ENCODE measurements around the gene GTF3C4. TPM values are rescaled to one million over a fixed set of nuclear protein-coding genes. Genes with fewer than 3 reads are reported as not detected.

GTF3C4 gene
- total and polyA plus RNA-seq, 2 experiments from 2014 or later = 8.3 to 12.9 TPM

DNA sequence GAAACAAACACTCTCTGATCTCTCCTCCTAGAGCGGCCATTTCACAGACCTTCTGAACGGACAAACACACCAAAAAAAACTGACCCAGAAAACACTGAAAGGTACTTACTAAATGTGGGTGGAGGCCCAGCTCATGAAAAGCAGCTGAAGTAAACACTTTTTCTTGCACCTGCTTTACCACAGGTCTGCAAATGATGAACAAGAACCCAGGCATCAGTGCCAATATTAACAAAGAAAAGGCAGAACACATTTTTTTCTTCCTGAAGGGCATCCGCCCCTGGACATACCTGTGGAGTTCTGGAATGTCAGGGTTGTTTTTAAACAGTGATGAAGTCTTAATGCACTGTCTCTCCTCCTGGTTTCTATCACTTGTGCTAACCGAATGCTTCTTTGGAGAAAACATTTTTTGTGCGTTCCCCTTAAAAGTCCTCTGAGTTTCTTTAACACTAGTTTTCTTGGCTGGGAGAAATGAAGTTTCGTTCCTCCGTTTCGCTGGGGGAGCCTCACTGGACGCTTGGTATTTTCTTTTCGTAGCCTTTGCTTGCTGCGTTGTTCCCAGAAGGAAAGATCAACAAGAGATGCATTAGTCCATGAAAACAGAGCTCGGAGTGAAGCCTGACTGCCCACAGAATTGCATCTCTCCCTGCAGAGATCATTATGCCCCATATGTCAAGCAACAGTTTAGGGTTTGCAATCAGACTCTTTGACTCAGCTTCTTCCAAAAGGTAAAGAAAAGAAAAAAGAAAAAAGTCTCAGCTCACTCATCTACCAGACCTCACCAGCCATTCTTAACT is 7.9 kb upstream of the GTF3C4 start:
- TF ChIP-seq, protein P1, sequence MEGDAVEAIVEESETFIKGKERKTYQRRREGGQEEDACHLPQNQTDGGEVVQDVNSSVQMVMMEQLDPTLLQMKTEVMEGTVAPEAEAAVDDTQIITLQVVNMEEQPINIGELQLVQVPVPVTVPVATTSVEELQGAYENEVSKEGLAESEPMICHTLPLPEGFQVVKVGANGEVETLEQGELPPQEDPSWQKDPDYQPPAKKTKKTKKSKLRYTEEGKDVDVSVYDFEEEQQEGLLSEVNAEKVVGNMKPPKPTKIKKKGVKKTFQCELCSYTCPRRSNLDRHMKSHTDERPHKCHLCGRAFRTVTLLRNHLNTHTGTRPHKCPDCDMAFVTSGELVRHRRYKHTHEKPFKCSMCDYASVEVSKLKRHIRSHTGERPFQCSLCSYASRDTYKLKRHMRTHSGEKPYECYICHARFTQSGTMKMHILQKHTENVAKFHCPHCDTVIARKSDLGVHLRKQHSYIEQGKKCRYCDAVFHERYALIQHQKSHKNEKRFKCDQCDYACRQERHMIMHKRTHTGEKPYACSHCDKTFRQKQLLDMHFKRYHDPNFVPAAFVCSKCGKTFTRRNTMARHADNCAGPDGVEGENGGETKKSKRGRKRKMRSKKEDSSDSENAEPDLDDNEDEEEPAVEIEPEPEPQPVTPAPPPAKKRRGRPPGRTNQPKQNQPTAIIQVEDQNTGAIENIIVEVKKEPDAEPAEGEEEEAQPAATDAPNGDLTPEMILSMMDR (IDR thresholded peaks at IDR 0.05; ENCODE audit: low read depth, low read length) = no peak

DNA sequence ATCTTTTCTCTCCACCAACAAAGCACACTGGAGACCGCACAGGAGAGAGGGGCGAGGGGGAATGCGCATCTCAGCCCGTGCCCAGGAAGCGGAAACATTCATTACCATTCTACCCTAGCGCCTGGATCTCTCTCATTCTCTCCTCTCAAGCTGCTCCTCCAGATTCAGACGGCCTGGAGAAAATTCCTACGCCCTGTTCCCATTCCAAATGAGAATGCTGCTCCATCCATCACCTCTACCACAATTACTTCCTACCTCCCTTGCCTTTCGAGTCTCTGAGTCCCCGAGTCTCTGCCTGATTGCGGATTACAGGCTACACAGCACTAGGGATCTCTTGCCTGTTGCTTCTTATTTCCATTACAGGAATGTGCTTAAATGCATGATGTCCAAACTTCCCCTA is 7.1 kb upstream of the GTF3C4 start:
- no peaks in the 10 kb centered on the region for H3K4me1 ChIP-seq (ENCODE audit: low read depth)
- no peaks in the 10 kb centered on the region for H3K9me3 ChIP-seq (ENCODE audit: low read depth)
- H3K4me3 ChIP-seq = no peak overlapping the region
- DNase-seq (ENCODE audit: low read depth in 1 of 2, low spot score in 1 of 2) = no peak
- no peak overlapping the region for H3K27ac ChIP-seq
- H3K36me3 ChIP-seq = peaks cover 20% of the 10 kb centered on the region
- TF ChIP-seq, protein P1 (IDR thresholded peaks at IDR 0.05; ENCODE audit: low read depth, low read length) = no peak
- no peaks in the 10 kb centered on the region for H3K27me3 ChIP-seq

More for the DNA sequence above, 7.9 kb upstream of the GTF3C4 start:
- Histone ChIP-seq H3K27ac (no peak overlapping the region), H3K36me3 (peaks cover 27% of the 10 kb centered on the region), H3K27me3 (no peaks in the 10 kb centered on the region), H3K4me3 (no peak overlapping the region), H3K4me1 (ENCODE audit: low read depth) (no peaks in the 10 kb centered on the region), H3K9me3 (ENCODE audit: low read depth) (no peaks in the 10 kb centered on the region)
- no peak for DNase-seq (ENCODE audit: low read depth in 1 of 2, low spot score in 1 of 2)

DNA sequence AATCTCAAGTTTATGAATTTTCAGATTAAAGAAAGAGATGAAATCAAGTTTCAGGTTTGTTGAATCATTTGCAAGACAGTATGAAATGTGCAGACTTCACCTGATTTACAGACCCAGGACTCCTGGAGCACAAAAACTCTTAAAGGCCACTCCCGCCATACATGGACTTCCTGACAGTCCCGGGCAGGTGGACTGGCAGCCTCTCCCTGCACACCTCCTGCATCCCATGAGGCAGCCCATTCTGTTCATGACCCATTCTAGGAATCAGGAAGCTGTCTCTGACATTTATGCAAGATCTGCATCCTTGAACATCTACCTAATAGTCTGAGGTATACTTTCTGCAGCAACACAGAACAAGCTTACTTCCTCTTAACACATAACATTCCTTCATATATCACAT is 6.4 kb upstream of the GTF3C4 start:
- no peak overlapping the region for H3K4me3 ChIP-seq
- H3K27me3 ChIP-seq = no peaks in the 10 kb centered on the region
- H3K9me3 ChIP-seq (ENCODE audit: low read depth) = no peaks in the 10 kb centered on the region
- no peak overlapping the region for H3K27ac ChIP-seq
- peaks cover 13% of the 10 kb centered on the region for H3K36me3 ChIP-seq
- TF ChIP-seq, protein P1 (IDR thresholded peaks at IDR 0.05; ENCODE audit: low read depth, low read length) = no peak
- no peak for DNase-seq (ENCODE audit: low read depth in 1 of 2, low spot score in 1 of 2)
- no peaks in the 10 kb centered on the region for H3K4me1 ChIP-seq (ENCODE audit: low read depth)

DNA sequence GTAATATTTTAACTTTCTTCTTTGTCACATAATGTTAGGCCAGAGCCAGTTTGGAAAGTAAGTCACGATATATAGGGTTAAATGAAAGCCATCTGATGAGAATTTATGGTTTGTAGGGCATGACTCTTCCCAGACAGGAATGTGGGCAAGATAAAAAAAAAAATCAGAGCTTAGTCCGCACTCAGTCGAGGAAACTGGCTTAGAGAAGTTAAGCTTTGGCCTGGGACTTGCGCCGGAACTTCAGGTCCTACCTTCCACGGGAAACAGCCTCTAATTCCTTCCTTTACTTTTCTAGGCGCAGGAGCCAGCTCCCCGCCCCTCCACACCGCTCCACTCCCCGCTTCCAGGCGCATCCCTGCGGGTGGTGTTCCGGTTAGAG is 956 bp upstream of the GTF3C4 start:
- H3K36me3 ChIP-seq = no peaks in the 10 kb centered on the region
- peaks cover 8% of the 10 kb centered on the region for H3K4me1 ChIP-seq (ENCODE audit: low read depth)
- peak overlapping the region; percentile 87 for H3K27ac ChIP-seq
- TF ChIP-seq, protein P1 (IDR thresholded peaks at IDR 0.05; ENCODE audit: low read depth, low read length) = no peak
- DNase-seq (ENCODE audit: low read depth in 1 of 2, low spot score in 1 of 2) = no peak
- no peaks in the 10 kb centered on the region for H3K9me3 ChIP-seq (ENCODE audit: low read depth)
- H3K4me3 ChIP-seq = peak overlapping the region; percentile 80
- H3K27me3 ChIP-seq = no peaks in the 10 kb centered on the region

DNA sequence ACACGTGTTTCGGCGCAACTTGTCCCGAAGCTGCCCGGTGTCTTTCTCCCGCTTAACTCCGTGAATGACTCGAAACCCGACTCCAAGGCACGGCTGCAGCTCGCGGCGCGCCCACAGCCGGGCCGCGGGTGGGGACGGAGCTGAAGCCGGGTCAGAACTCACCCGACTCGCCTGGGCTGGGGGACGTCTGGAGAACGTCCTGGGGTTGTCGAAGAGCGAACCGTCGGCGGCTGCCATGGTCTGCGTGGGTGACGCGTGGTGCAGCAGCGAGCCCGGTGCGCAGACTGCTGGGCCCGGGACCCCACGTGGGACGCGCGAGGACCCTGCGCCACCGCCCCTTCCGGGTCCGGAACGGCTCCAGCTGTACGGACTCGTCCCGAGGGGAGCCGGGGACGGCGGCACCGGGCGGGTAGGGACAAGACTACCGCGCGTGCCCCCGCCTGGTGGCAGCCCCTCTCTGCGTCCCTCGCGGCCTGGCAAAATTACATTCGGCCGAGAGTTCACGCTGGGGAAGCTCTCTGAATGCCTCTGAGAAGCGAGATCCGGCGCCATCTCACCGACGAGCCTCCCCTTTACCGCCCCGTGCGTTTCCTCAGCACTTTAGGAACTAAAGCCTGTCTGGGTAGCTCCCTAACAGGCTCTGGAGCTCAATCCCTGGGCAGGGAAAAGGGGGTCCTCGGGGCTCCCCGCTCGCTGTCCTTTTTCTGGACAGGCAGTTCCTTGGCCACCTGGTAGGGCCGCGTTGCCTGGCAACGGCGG is 387 bp upstream of the GTF3C4 start, which contains the start of gene DDX31:
Gene DDX31, minus strand, starts transcription at position 286 of the 759 bp plus-strand sequence. Its CDS starts 49 bp downstream, at position 237.
- no peaks in the 10 kb centered on the region for H3K9me3 ChIP-seq (ENCODE audit: low read depth)
- TF ChIP-seq, protein P1 (IDR thresholded peaks at IDR 0.05; ENCODE audit: low read depth, low read length) = no peak
- H3K4me3 ChIP-seq = peak within 1 kb of the TSS; percentile 80
- no peaks in the 10 kb centered on the region for H3K36me3 ChIP-seq
- H3K4me1 ChIP-seq (ENCODE audit: low read depth) = peaks cover 8% of the 10 kb centered on the region
- peak; percentile 88 to 92 for DNase-seq (ENCODE audit: low read depth in 1 of 2, low spot score in 1 of 2)
- peak within 1 kb of the TSS; percentile 87 for H3K27ac ChIP-seq
- no peaks in the 10 kb centered on the region for H3K27me3 ChIP-seq
